Thoracic aorta (tissue), 2 donors: ENCODE results near the gene EXOC8. TPM values are rescaled to one million over a fixed set of nuclear protein-coding genes. Genes with fewer than 3 reads are reported as not detected.

Experiments
- ATAC-seq: fragments of 150-250 bp; one replicate; pipeline ENCODE4 v1.8.0; 2017; ENCODE audit warnings: low read depth; ENCODE audit not compliant: insufficient number of reproducible peaks, low FRiP score
- DNase-seq: peaks from one replicate; pipeline ENCODE4 v3.0.0-alpha.2; 2020; ENCODE audit warnings: low spot score
- H3K27ac ChIP-seq, 2 donors: fragments of 200-600 bp; sonication (generic); 1 replicate in 1 of 2; 2 replicates in 1 of 2; pipeline ENCODE4 v1.5.1; 2016; ENCODE audit warnings: mild to moderate bottlenecking in 2 of 2, moderate library complexity in 2 of 2
- H3K27me3 ChIP-seq: fragments of 200-600 bp; sonication (generic); replicated peaks from 2 replicates; pipeline ENCODE4 v1.6.0; 2016; ENCODE audit warnings: mild to moderate bottlenecking; ENCODE audit not compliant: insufficient read depth
- H3K36me3 ChIP-seq: fragments of 200-600 bp; sonication (generic); one replicate; pipeline ENCODE4 v1.5.1; 2016
- H3K4me1 ChIP-seq, 2 donors: fragments of 200-600 bp; sonication (generic); 1 replicate in 1 of 2; 2 replicates in 1 of 2; pipeline versions ENCODE4 v1.5.1 to v1.6.0; 2016; ENCODE audit warnings: low read depth in 2 of 2, mild to moderate bottlenecking in 1 of 2; ENCODE audit not compliant: control insufficient read depth in 1 of 2
- H3K4me3 ChIP-seq: fragments of 200-600 bp; sonication (generic); 2 replicates; pipeline ENCODE4 v1.5.1; 2016; ENCODE audit warnings: mild to moderate bottlenecking
- H3K9me3 ChIP-seq: fragments of 200-600 bp; sonication (generic); 2 replicates; pipeline ENCODE4 v1.5.1; 2016
- CTCF ChIP-seq: fragments of 200-600 bp; sonication (generic); IDR thresholded peaks from one replicate; pipeline ENCODE4 v1.5.1; 2019; ENCODE audit warnings: antibody characterized with exemption
- total RNA-seq, 2 donors: library from RNA; depleted of rRNA; stranded (reverse); fragments of >200 nt; gene quantifications; one replicate each; pipeline versions ENCODE4 v1.1.0 to v1.2.3, GENCODE V29; 2016

EXOC8 gene
- total RNA-seq, 2 donors from 2014 or later = 15.0 to 21.7 TPM

GRCh38 chr1:231374394-231374793 is 36.7 kb upstream of the EXOC8 start:
- Histone ChIP-seq H3K4me1 (peaks cover 0 to 8% of the 10 kb centered on the region in 2 donors), H3K9me3 (no peaks in the 10 kb centered on the region), H3K36me3 (no peaks in the 10 kb centered on the region), H3K4me3 (no peak overlapping the region), H3K27me3 (no peaks in the 10 kb centered on the region), H3K27ac (no peak overlapping the region)
- TF ChIP-seq CTCF = no peak
- DNase-seq = no peak
- no peak for ATAC-seq

GRCh38 chr1:231372501-231372900 is 34.8 kb upstream of the EXOC8 start:
- Histone ChIP-seq H3K27ac (no peak overlapping the region), H3K4me3 (no peak overlapping the region), H3K36me3 (no peaks in the 10 kb centered on the region), H3K27me3 (no peaks in the 10 kb centered on the region), H3K9me3 (no peaks in the 10 kb centered on the region), H3K4me1 (peaks cover 0 to 2% of the 10 kb centered on the region in 2 donors)
- TF ChIP-seq CTCF = no peak
- ATAC-seq (no peak), DNase-seq (no peak)

GRCh38 chr1:231369282-231369681 is 31.6 kb upstream of the EXOC8 start:
- Histone ChIP-seq H3K9me3 (no peaks in the 10 kb centered on the region), H3K4me3 (no peak overlapping the region), H3K27me3 (no peaks in the 10 kb centered on the region), H3K4me1 (no peaks in the 10 kb centered on the region), H3K27ac (no peak overlapping the region), H3K36me3 (no peaks in the 10 kb centered on the region)
- DNase-seq = no peak
- no peak for TF ChIP-seq CTCF
- no peak for ATAC-seq

GRCh38 chr1:231364192-231364591 is 26.5 kb upstream of the EXOC8 start:
- Histone ChIP-seq H3K4me3 (no peak overlapping the region), H3K4me1 (no peaks in the 10 kb centered on the region), H3K27ac (no peak overlapping the region), H3K36me3 (no peaks in the 10 kb centered on the region), H3K27me3 (no peaks in the 10 kb centered on the region), H3K9me3 (no peaks in the 10 kb centered on the region)
- DNase-seq = no peak
- no peak for ATAC-seq
- TF ChIP-seq CTCF = no peak

- DNase-seq (no peak), ATAC-seq (no peak)
- Histone ChIP-seq H3K9me3 (no peaks in the 10 kb centered on the region), H3K27me3 (no peaks in the 10 kb centered on the region), H3K36me3 (no peaks in the 10 kb centered on the region), H3K4me1 (no peaks in the 10 kb centered on the region), H3K27ac (no peak overlapping the region), H3K4me3 (no peak overlapping the region)
- TF ChIP-seq CTCF = no peak
These were observed 26.0 kb upstream of the EXOC8 start for GRCh38 chr1:231363624-231364023.
